WTC11 (cell line): ENCODE data around the gene USP17L30. TPM values are rescaled to one million over a fixed set of nuclear protein-coding genes. Genes with fewer than 3 reads are reported as not detected.
A peak's percentile ranks its signal among the peaks of the same experiment; 100 is the strongest.
"Not testable (repeated sequence)": the region's sequence is repeated elsewhere in the genome, so short reads cannot be mapped to it uniquely, and the experiment has no call there.

ENCODE experiments used
- ATAC-seq: fragments of 200-7000 bp; cut with Tn5 transposase; 2 replicates; pipeline ENCODE4 v1.10.0; 2021; ENCODE audit warnings: mild to moderate bottlenecking, moderate library complexity
- CTCF ChIA-PET: fragments of 300-600 bp; sonication (Branson Sonifier 250); formaldehyde crosslinking; loops from one replicate; lab custom pipeline; 2021; ENCODE audit warnings: antibody characterized with exemption; lab: Charles Lee
- POLR2A ChIA-PET: fragments of 350-600 bp; sonication (Branson Sonifier 250); formaldehyde crosslinking; loops from one replicate; lab custom pipeline; 2021; ENCODE audit warnings: antibody characterized with exemption; lab: Charles Lee
- DNase-seq: peaks from one replicate; pipeline ENCODE4 v3.0.0; 2021; ENCODE audit warnings: low spot score
- H3K27ac Mint-ChIP-seq: 2 replicates; pipeline ENCODE4 v1.8.0; 2021; ENCODE audit warnings: mixed read lengths
- H3K27me3 Mint-ChIP-seq: 2 replicates; pipeline ENCODE4 v1.8.0; 2021; ENCODE audit warnings: low read depth, mild to moderate bottlenecking, moderate library complexity, mixed read lengths
- H3K36me3 Mint-ChIP-seq: 2 replicates; pipeline ENCODE4 v1.8.0; 2021; ENCODE audit warnings: mixed read lengths
- H3K4me1 Mint-ChIP-seq: 2 replicates; pipeline ENCODE4 v1.8.0; 2022; ENCODE audit warnings: mixed read lengths
- H3K4me3 Mint-ChIP-seq: 2 replicates; pipeline ENCODE4 v1.8.0; 2021; ENCODE audit warnings: mild to moderate bottlenecking, moderate library complexity, mixed read lengths
- H3K9me3 Mint-ChIP-seq: 2 replicates; pipeline ENCODE4 v1.8.0; 2021; ENCODE audit warnings: mixed read lengths
- ATF6 ChIP-seq: sonication (generic); formaldehyde crosslinking; IDR thresholded peaks from 2 replicates; pipeline ENCODE4 v1.8.1; 2023; ENCODE audit warnings: mild to moderate bottlenecking, missing genetic modification reagents
- CTCF ChIP-seq: fragments of 200-600 bp; IDR thresholded peaks from 2 replicates; pipeline ENCODE4 v1.8.0; 2022; ENCODE audit warnings: antibody characterized with exemption
- ELF4 ChIP-seq: sonication (generic); formaldehyde crosslinking; IDR thresholded peaks from 2 replicates; pipeline ENCODE4 v1.8.1; 2022; ENCODE audit warnings: low read depth, mild to moderate bottlenecking, moderate library complexity, missing genetic modification reagents
- FOXJ3 ChIP-seq: sonication (generic); formaldehyde crosslinking; IDR thresholded peaks from 2 replicates; pipeline ENCODE4 v1.9.0; 2021; ENCODE audit warnings: missing genetic modification reagents, mild to moderate bottlenecking, borderline replicate concordance
- FOXP1 ChIP-seq: sonication (generic); formaldehyde crosslinking; IDR thresholded peaks from 2 replicates; pipeline ENCODE4 v1.8.0; 2022; ENCODE audit warnings: missing genetic modification reagents, mild to moderate bottlenecking, moderate library complexity, borderline replicate concordance
- IRF2 ChIP-seq: sonication (generic); formaldehyde crosslinking; IDR thresholded peaks from 2 replicates; pipeline ENCODE4 v1.8.0; 2022; ENCODE audit warnings: low read depth, missing genetic modification reagents, borderline replicate concordance
- OVOL2 ChIP-seq: fragments of 250-450 bp; sonication (Bioruptor Pico); IDR thresholded peaks from 2 replicates; pipeline ENCODE4 v1.9.0; 2021; ENCODE audit warnings: mild to moderate bottlenecking, borderline replicate concordance
- PRRX2 ChIP-seq: fragments of 250-450 bp; sonication (Bioruptor Pico); IDR thresholded peaks from 2 replicates; pipeline ENCODE4 v1.8.0; 2021; ENCODE audit warnings: mild to moderate bottlenecking
- TEAD1 ChIP-seq: sonication (generic); formaldehyde crosslinking; IDR thresholded peaks from 2 replicates; pipeline ENCODE4 v1.8.0; 2022; ENCODE audit warnings: mild to moderate bottlenecking, missing genetic modification reagents
- ZBTB21 ChIP-seq: sonication (generic); formaldehyde crosslinking; IDR thresholded peaks from 2 replicates; pipeline ENCODE4 v1.8.1; 2023; ENCODE audit warnings: mild to moderate bottlenecking, missing genetic modification reagents, borderline replicate concordance
- ZNF317 ChIP-seq: sonication (generic); formaldehyde crosslinking; IDR thresholded peaks from 2 replicates; pipeline ENCODE4 v1.8.1; 2023; ENCODE audit warnings: low read depth, mild to moderate bottlenecking, moderate library complexity, missing genetic modification reagents, borderline replicate concordance
- total RNA-seq: library from RNA; stranded (reverse); gene quantifications from 3 replicates; pipeline ENCODE4 v1.2.3, GENCODE V29; 2021
- TF ChIP-seq, protein P1 (sequence below): fragments of 250-450 bp; sonication (Bioruptor Pico); IDR thresholded peaks from 2 replicates; pipeline ENCODE4 v2.1.2; 2022; ENCODE audit warnings: mild to moderate bottlenecking, moderate library complexity
- TF ChIP-seq, protein P2 (sequence below): sonication (generic); formaldehyde crosslinking; IDR thresholded peaks from 2 replicates; pipeline ENCODE4 v1.8.1; 2022; ENCODE audit warnings: missing genetic modification reagents, borderline replicate concordance

USP17L30 gene
- total RNA-seq, 1 experiment from 2014 or later: not detected

DNA sequence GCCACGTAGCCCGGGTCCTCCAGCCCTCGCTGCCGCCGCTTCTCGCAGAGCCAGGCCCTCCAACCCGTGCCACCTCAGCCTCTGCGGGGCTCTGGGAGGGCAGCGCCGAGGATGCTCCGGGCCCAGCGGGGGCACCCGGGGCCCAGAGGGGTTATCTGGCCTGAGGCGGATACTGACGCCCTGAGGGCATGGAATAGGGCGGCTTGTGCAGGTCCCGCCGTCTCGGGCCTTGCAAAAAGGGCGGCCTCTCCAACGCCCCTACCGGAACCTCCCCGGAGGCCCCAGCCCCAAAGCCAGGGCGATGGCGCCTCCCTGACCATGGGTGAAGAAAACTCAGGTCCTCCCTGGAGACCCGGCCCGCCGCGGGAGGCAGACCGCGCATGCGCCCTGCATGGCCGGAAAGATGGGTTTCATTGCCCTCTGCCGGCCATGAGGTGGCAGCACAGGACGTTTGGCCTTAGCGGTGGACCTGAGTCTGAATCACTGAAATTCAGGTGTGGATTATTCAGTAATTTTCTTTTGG, 18.1 kb downstream of the USP17L30 start:
- CTCF ChIA-PET, H3K27ac Mint-ChIP-seq, H3K4me1 Mint-ChIP-seq, POLR2A ChIA-PET, H3K4me3 Mint-ChIP-seq, H3K27me3 Mint-ChIP-seq, ATAC-seq: not testable (repeated sequence)
- TF ChIP-seq CTCF: 0 out of 2 replicates have a peak, but pooled peaks have one; percentile 43
- peaks cover 58% of the 10 kb centered on the region for H3K9me3 Mint-ChIP-seq
- H3K36me3 Mint-ChIP-seq: peaks cover 28% of the 10 kb centered on the region
- peak; percentile 60 for DNase-seq

GRCh38 chr4:9384126-9384525, 21.2 kb downstream of the USP17L30 start:
- H3K4me3 Mint-ChIP-seq: no peak overlapping the region
- TF ChIP-seq IRF2 (CRISPR knock-in tag) (no peak), ZNF317 (CRISPR knock-in tag) (no peak), FOXP1 (no peak), ELF4 (CRISPR knock-in tag) (no peak), PRRX2 (no peak), TEAD1 (CRISPR knock-in tag) (no peak), ZBTB21 (CRISPR knock-in tag) (no peak)
- TF ChIP-seq, protein P1, sequence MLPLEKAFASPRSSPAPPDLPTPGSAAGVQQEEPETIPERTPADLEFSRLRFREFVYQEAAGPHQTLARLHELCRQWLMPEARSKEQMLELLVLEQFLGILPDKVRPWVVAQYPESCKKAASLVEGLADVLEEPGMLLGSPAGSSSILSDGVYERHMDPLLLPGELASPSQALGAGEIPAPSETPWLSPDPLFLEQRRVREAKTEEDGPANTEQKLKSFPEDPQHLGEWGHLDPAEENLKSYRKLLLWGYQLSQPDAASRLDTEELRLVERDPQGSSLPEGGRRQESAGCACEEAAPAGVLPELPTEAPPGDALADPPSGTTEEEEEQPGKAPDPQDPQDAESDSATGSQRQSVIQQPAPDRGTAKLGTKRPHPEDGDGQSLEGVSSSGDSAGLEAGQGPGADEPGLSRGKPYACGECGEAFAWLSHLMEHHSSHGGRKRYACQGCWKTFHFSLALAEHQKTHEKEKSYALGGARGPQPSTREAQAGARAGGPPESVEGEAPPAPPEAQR (CRISPR knock-in tag): no peak
- DNase-seq (no peak), ATAC-seq (no peak)
- no peaks in the 10 kb centered on the region for H3K4me1 Mint-ChIP-seq
- ChIA-PET CTCF (no interaction called here), POLR2A (no interaction called here)
- peaks cover 25% of the 10 kb centered on the region for H3K36me3 Mint-ChIP-seq
- peaks cover 10% of the 10 kb centered on the region for H3K27me3 Mint-ChIP-seq
- H3K27ac Mint-ChIP-seq: no peak overlapping the region
- H3K9me3 Mint-ChIP-seq: peaks cover 51% of the 10 kb centered on the region

DNA sequence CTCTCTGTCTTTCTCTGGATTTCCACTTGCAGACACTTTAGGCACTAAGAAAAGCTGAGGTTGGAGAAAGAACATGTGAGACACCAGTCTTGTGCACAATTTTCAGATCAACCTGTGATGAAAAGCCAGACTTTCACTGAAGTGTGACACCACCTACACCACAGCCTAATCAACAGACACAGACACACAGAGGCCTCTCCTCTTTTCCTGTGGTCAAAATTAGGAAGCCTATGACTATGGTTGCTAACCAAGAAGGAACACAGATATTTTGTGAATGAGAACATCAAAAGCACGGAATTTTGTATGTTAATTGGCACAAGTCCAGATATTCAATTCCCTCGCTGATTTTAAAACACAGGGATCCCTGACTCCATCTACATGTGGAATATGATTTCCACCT, 26.1 kb downstream of the USP17L30 start:
- H3K27ac Mint-ChIP-seq, H3K4me1 Mint-ChIP-seq, POLR2A ChIA-PET, CTCF ChIA-PET, DNase-seq, H3K27me3 Mint-ChIP-seq, H3K4me3 Mint-ChIP-seq, ATAC-seq: not testable (repeated sequence)
- Mint-ChIP-seq H3K9me3 (peaks cover 41% of the 10 kb centered on the region), H3K36me3 (peaks cover 19% of the 10 kb centered on the region)

DNA sequence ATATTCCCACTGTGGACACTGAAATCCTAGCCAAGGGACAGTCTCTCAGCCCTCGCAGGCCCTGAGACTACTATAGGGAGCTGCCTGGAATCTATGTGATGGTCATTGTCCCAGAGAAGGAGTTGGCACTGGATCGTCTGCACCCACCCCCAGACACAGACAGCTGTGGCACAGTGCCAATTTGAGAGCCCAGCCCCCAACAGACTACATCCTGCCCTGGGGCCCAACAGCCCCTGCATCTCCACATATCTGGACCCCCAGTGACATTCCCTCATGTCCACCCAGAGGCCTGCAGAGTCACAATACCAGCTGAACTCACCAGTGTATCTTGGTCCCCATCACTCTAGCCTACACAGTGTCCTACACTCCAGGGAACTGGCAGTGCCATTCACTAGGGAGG, 42.8 kb downstream of the USP17L30 start:
- POLR2A ChIA-PET, CTCF ChIA-PET, ATAC-seq, H3K27ac Mint-ChIP-seq, DNase-seq, H3K4me1 Mint-ChIP-seq, H3K4me3 Mint-ChIP-seq: not testable (repeated sequence)
- peaks cover 31% of the 10 kb centered on the region for H3K36me3 Mint-ChIP-seq
- H3K9me3 Mint-ChIP-seq: peaks cover 39% of the 10 kb centered on the region
- peaks cover 16% of the 10 kb centered on the region for H3K27me3 Mint-ChIP-seq

- peaks cover 16% of the 10 kb centered on the region for H3K27me3 Mint-ChIP-seq
- H3K4me3 Mint-ChIP-seq, ATAC-seq, H3K4me1 Mint-ChIP-seq, CTCF ChIA-PET, H3K27ac Mint-ChIP-seq, DNase-seq, POLR2A ChIA-PET: not testable (repeated sequence)
- peaks cover 39% of the 10 kb centered on the region for H3K9me3 Mint-ChIP-seq
- peaks cover 28% of the 10 kb centered on the region for H3K36me3 Mint-ChIP-seq
These were observed 43.6 kb downstream of the USP17L30 start for GRCh38 chr4:9406491-9406890.

GRCh38 chr4:9409793-9410192, 46.9 kb downstream of the USP17L30 start:
- DNase-seq (no peak), ATAC-seq (no peak)
- Mint-ChIP-seq H3K9me3 (peaks cover 58% of the 10 kb centered on the region), H3K4me3 (no peak overlapping the region), H3K27ac (no peak overlapping the region), H3K4me1 (no peaks in the 10 kb centered on the region), H3K36me3 (peaks cover 43% of the 10 kb centered on the region), H3K27me3 (peaks cover 26% of the 10 kb centered on the region)
- POLR2A ChIA-PET: no interaction called here
- CTCF ChIA-PET: no interaction called here
- TF ChIP-seq ATF6 (CRISPR knock-in tag) (no peak), OVOL2 (CRISPR knock-in tag) (no peak), FOXJ3 (no peak)
- TF ChIP-seq, protein P2, sequence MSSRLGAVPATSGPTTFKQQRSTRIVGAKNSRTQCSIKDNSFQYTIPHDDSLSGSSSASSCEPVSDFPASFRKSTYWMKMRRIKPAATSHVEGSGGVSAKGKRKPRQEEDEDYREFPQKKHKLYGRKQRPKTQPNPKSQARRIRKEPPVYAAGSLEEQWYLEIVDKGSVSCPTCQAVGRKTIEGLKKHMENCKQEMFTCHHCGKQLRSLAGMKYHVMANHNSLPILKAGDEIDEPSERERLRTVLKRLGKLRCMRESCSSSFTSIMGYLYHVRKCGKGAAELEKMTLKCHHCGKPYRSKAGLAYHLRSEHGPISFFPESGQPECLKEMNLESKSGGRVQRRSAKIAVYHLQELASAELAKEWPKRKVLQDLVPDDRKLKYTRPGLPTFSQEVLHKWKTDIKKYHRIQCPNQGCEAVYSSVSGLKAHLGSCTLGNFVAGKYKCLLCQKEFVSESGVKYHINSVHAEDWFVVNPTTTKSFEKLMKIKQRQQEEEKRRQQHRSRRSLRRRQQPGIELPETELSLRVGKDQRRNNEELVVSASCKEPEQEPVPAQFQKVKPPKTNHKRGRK (CRISPR knock-in tag): no peak
